Measurements from ENCODE around the gene ZNF428.
A peak's percentile ranks its signal among the peaks of the same experiment; 100 is the strongest.

Gene ZNF428, protein sequence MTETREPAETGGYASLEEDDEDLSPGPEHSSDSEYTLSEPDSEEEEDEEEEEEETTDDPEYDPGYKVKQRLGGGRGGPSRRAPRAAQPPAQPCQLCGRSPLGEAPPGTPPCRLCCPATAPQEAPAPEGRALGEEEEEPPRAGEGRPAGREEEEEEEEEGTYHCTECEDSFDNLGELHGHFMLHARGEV

DNA sequence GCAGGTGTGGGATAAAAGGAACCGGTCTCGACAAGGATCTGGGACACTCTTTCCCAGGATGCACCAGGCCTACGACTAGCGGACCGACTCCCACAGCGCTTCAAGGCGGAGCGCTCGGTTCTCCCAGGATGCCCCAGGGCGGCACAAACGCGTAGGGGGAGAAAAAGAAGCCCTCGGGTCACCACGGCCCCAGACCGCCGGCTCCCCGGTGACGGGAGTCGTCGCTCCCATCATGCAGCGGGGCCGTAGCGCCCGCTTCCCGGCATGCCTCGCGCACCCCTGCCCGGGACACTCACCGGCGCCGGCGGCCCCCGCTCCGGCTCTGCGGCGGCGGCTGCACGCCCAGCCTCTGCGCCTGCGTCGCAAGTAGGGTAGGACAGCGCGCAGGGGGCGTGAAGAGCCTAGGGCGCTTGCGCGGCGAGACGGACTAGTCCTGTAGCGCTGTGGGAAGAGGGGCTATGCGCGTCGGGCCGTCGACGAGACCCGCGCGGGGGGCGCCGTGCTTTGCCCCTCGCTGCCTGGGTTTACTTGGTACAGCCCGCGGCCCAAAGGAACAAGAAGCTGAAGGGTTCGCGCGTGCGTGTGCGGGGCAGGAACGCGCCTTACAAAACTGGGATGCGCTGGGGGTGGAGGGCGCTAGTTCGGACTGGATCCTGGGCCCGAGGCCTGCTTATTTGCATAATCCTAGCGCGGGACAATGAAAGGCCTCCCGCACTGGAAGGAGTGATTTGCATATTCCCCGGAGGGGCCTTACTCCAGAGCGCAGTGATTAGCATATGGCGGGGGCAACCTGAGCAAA is at the start of gene ZNF428:
ZNF428 (minus strand) TSS at position 368 of the 799 bp plus-strand sequence. CDS start 5,325 bp downstream, outside the sequence.
- Histone ChIP-seq H2AFZ (ENCODE audit: low read depth, low read length) (peak within 1 kb of the TSS; percentile 2), H3K4me1 (ENCODE audit: insufficient read depth, low read length) (peaks cover 16% of the 10 kb centered on the region), H3K9me3 (ENCODE audit: low read length) (no peaks in the 10 kb centered on the region), H3K4me3 (ENCODE audit: low read length) (peak within 1 kb of the TSS; percentile 87), H3K27me3 (ENCODE audit: insufficient read depth, low read length) (no peaks in the 10 kb centered on the region), H3K36me3 (ENCODE audit: insufficient read depth, low read length) (peaks cover 28% of the 10 kb centered on the region)

DNA sequence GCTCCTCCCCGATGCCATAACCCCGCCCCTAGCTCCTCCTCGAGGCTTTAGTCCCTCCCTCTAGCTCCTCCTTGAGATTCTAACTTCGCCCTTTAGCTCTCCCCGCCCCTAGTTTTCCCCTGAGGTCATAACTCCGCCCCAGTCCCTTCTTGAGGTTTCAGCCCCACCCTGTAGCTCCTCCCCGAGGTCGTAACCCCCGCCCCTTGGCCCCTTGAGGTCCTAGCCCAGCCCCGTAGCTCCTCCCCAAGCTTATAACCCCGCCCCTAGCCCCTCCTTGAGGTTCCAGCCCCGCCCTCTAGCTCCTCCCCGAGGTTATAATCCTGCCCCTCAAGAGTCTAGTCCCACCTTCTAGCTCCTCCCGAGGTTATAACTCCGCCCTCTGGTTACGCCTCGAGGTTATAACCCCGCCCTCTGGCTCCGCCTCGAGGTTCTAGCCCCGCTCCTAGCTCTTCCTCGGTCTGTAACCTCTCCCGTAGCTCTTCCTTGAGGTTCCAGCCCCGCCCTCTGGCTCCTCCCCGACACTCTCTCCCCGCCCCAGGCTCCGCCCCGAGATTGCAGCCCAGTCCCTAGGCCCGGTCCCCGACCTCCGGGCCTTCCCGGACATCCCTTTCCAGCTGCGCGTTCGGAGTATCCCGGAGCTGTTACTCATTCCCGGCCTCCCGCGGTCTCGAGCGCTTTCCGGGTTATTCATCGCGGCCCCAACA is 49.1 kb upstream of the ZNF428 start:
- H3K36me3 ChIP-seq (ENCODE audit: insufficient read depth, low read length): no peaks in the 10 kb centered on the region
- no peaks in the 10 kb centered on the region for H3K9me3 ChIP-seq (ENCODE audit: low read length)
- H2AFZ ChIP-seq (ENCODE audit: low read depth, low read length): peak overlapping the region; percentile 85
- peaks cover 5% of the 10 kb centered on the region for H3K4me1 ChIP-seq (ENCODE audit: insufficient read depth, low read length)
- peaks cover 17% of the 10 kb centered on the region for H3K27me3 ChIP-seq (ENCODE audit: insufficient read depth, low read length)
- peak overlapping the region; percentile 39 for H3K4me3 ChIP-seq (ENCODE audit: low read length)

DNA sequence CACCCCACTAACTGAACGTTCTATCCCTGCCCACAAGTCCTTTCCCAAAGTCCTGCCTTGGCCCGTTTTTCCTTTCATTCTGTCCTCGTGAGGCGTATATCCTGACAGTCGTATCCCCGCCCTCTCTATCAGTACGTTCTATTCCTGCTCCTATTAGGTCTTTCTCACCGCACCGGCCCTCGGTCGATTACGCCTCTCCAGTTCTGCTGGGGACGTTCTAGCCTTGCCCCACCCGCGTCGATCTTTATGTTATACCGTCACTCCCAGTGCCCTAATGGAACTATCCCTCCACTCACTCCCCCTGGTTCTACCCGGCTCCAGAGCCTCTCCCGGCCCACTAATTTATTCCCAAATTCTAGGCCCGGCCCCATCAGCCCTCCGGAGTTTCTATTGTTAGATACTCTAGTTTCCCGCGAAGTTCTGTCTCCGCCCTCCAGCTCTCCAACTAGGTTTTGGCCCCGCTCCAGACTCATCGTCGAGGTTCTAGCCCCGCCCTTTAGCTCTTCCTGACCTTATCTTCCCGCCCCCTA is 48.5 kb upstream of the ZNF428 start:
- Histone ChIP-seq H3K4me3 (ENCODE audit: low read length) (peak overlapping the region; percentile 39), H3K36me3 (ENCODE audit: insufficient read depth, low read length) (no peaks in the 10 kb centered on the region), H3K9me3 (ENCODE audit: low read length) (no peaks in the 10 kb centered on the region), H3K27me3 (ENCODE audit: insufficient read depth, low read length) (peaks cover 17% of the 10 kb centered on the region), H3K4me1 (ENCODE audit: insufficient read depth, low read length) (peaks cover 5% of the 10 kb centered on the region), H2AFZ (ENCODE audit: low read depth, low read length) (peak overlapping the region; percentile 85)

DNA sequence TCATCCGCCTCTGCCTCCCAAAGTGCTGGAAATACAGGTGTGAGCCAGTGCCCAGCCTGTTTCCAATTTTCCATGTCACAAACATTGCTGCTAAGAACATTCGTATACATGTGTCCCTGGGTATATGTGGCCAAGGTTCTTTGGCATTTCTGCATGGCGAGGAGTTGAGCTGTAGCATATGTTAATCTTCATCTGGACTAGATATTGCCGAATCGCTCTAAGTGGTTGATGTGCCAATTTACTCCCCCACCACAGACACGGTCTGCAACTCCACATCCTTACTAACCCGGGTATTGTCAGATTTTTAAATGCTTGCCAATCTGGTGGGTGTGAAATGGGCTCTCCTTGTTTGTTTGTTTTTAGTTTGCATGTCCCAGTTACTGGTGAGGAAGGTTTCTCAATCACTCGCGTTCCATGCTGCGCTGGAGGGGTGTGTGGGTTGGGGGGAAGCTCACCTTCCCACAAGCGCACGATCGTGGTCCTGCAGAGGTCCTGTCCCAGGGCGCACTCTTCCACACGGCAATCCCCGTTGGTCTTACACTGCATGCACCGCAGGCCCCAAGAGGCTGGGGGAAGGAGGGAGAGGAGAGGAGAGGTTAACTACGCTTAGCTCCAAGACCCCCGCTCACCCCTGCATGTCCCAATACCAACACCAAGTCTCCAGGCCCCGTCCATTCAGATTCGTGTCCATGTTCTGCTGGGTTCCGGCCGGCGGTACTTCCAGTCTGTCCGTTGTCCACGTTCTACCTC is 47.9 kb upstream of the ZNF428 start:
- peak overlapping the region; percentile 85 for H2AFZ ChIP-seq (ENCODE audit: low read depth, low read length)
- peak overlapping the region; percentile 39 for H3K4me3 ChIP-seq (ENCODE audit: low read length)
- H3K4me1 ChIP-seq (ENCODE audit: insufficient read depth, low read length): peaks cover 5% of the 10 kb centered on the region
- no peaks in the 10 kb centered on the region for H3K9me3 ChIP-seq (ENCODE audit: low read length)
- peaks cover 17% of the 10 kb centered on the region for H3K27me3 ChIP-seq (ENCODE audit: insufficient read depth, low read length)
- no peaks in the 10 kb centered on the region for H3K36me3 ChIP-seq (ENCODE audit: insufficient read depth, low read length)

DNA sequence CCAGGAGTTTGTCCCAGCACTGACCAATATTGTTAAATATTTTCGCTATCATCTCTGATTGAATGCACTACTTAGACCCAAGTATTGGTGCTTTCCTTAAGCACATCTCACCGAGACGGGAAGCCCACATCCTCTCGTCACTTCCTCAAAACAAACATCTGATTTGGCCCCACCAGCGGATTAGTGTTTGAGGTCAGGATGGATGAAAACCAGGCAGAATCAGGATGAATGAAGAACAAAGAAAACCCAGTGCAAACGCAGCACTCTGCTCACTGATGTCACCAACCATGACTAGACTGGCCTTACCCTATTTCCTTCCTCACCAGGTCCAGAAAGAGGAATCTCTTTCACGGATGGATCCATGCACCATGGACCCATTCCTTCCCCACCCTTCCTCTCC is 44.6 kb upstream of the ZNF428 start:
- Histone ChIP-seq H3K4me1 (ENCODE audit: insufficient read depth, low read length) (no peaks in the 10 kb centered on the region), H2AFZ (ENCODE audit: low read depth, low read length) (no peak overlapping the region), H3K27me3 (ENCODE audit: insufficient read depth, low read length) (peaks cover 2% of the 10 kb centered on the region), H3K36me3 (ENCODE audit: insufficient read depth, low read length) (no peaks in the 10 kb centered on the region), H3K4me3 (ENCODE audit: low read length) (no peak overlapping the region), H3K9me3 (ENCODE audit: low read length) (no peaks in the 10 kb centered on the region)

DNA sequence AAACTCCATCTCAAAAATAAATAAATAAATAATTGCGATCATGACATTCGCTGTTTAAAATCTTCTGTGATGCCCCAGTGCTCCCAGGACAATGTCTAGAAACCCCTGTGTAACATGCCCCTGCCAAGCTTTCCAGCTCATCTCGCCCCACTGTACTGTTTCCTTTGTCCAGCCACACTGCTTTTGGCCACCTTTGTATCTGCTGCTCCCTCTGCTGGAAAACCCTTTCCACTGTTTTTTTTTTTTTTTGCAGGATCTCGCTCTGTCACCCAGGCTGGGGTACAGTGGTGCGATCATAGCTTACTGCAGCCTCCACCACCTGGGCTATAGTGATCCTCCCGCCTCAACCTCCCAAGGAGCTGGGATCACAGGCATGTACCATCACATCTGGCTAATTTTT is 43.1 kb upstream of the ZNF428 start:
- H3K4me3 ChIP-seq (ENCODE audit: low read length): no peak overlapping the region
- H2AFZ ChIP-seq (ENCODE audit: low read depth, low read length): no peak overlapping the region
- no peaks in the 10 kb centered on the region for H3K36me3 ChIP-seq (ENCODE audit: insufficient read depth, low read length)
- no peaks in the 10 kb centered on the region for H3K9me3 ChIP-seq (ENCODE audit: low read length)
- no peaks in the 10 kb centered on the region for H3K4me1 ChIP-seq (ENCODE audit: insufficient read depth, low read length)
- H3K27me3 ChIP-seq (ENCODE audit: insufficient read depth, low read length): no peaks in the 10 kb centered on the region

DNA sequence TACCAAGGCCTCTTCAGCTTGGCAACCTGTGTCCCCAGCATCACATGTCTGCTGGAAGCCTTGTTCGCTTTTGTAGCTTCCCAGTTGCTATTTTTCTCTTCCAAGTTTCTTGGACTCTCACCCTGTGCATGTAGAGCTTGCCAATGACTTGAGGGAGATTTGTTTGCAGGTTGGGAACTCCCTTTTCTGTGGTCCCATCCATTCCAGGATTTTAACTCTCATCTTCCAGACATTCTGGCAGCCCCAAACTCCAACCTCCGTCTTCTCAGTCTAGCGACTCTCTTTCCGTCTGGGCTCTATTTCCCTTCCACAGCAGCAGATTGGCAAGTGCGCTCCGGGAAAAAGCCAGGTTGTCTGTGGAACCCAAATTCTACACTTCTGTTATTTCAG is 41.5 kb upstream of the ZNF428 start:
- Histone ChIP-seq H3K27me3 (ENCODE audit: insufficient read depth, low read length) (no peaks in the 10 kb centered on the region), H3K36me3 (ENCODE audit: insufficient read depth, low read length) (no peaks in the 10 kb centered on the region), H2AFZ (ENCODE audit: low read depth, low read length) (no peak overlapping the region), H3K4me1 (ENCODE audit: insufficient read depth, low read length) (no peaks in the 10 kb centered on the region), H3K4me3 (ENCODE audit: low read length) (no peak overlapping the region), H3K9me3 (ENCODE audit: low read length) (no peaks in the 10 kb centered on the region)

DNA sequence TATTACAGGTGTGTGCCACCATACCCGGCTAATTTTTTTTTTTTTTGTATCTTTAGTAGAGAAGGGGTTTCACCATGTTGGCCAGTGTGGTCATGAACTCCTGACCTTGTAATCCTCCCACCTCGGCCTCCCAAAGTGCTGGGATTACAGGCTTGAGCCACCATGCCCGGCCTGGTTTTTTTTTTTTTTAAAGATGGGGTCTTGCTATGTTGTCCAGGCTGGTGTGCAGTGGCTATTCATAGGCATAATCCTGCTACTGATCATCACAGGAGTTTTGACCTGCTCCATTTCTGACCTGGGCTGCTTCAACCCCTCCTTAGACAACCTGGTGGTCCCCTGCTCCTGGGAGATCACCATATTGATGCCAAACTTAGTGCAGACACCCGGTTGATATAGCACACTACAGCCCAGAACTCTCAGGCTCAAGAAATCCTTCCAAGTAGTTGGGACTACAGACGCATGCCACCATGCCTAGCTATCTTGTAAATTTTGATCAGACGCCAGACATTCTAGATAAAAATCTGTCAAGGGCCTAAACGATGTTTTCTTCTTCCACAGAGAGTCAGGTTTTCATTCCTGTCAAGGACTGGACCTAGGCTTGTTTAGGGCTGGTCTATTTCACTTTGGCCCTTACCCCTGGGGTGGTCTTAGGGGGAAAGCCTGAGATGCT is 41.0 kb upstream of the ZNF428 start:
- Histone ChIP-seq H2AFZ (ENCODE audit: low read depth, low read length) (no peak overlapping the region), H3K36me3 (ENCODE audit: insufficient read depth, low read length) (no peaks in the 10 kb centered on the region), H3K27me3 (ENCODE audit: insufficient read depth, low read length) (no peaks in the 10 kb centered on the region), H3K4me1 (ENCODE audit: insufficient read depth, low read length) (no peaks in the 10 kb centered on the region), H3K4me3 (ENCODE audit: low read length) (no peak overlapping the region), H3K9me3 (ENCODE audit: low read length) (no peaks in the 10 kb centered on the region)

DNA sequence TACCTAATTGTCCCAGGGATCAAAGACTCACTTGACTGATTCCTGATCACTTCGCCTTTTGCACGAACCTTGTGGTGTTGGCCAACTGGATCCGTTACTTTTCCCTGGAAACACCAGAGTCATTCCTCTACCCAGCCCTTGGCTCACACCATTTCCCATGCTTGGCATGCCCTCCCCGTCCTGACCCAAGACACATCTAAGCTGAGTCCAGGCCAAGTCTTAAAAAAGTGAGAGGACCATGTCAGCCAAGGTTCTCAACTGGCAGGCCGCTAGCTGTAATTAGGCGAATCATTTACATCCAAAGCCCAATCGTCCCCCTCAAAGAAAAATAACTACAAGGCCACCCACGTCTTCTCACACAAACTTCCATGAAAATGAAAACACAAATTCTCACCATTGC is 39.1 kb upstream of the ZNF428 start:
- Histone ChIP-seq H3K36me3 (ENCODE audit: insufficient read depth, low read length) (no peaks in the 10 kb centered on the region), H3K4me1 (ENCODE audit: insufficient read depth, low read length) (no peaks in the 10 kb centered on the region), H3K4me3 (ENCODE audit: low read length) (no peak overlapping the region), H3K27me3 (ENCODE audit: insufficient read depth, low read length) (no peaks in the 10 kb centered on the region), H3K9me3 (ENCODE audit: low read length) (no peaks in the 10 kb centered on the region), H2AFZ (ENCODE audit: low read depth, low read length) (no peak overlapping the region)

DNA sequence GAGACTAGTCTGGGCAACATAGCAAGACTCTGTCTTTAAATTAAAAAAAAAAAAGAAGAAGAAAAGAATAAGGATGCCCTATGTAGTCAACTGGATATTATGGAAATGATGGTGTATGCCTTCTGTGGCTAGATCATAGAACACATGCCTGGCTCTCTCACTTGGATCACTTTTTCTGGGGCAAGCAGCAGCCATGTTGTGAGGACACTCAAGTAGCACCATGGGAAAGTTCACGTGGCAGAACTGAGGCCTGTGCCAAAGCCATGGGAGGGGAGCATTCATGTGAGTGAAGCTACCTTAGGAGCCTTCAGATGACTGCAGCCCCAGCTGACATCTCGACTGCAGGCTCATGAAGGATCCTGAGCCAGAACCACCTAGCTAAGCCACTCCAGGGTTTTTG is 38.6 kb upstream of the ZNF428 start:
- Histone ChIP-seq H3K36me3 (ENCODE audit: insufficient read depth, low read length) (no peaks in the 10 kb centered on the region), H3K4me1 (ENCODE audit: insufficient read depth, low read length) (no peaks in the 10 kb centered on the region), H3K4me3 (ENCODE audit: low read length) (no peak overlapping the region)

DNA sequence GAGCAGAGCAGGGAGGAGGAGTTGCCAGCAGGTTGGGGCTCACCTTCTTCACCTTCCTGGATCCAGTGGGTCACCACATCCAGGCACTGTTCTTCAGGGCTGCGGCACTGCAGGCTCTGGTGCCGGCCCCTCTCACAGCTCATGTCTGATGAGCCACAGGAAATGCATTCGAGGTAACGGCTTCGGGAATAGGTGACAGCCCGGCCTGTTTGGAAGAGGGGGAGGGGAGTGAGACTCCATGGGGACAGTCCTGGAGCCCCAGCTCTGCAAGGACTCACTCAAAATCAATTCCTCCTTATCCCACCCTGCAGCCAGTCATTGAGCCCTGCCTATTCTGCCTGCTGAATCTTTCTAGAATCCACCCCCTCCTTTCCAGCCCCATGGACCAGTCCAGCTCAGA is 37.0 kb upstream of the ZNF428 start:
- Histone ChIP-seq H3K36me3 (ENCODE audit: insufficient read depth, low read length) (no peaks in the 10 kb centered on the region), H3K4me3 (ENCODE audit: low read length) (no peak overlapping the region), H2AFZ (ENCODE audit: low read depth, low read length) (no peak overlapping the region), H3K4me1 (ENCODE audit: insufficient read depth, low read length) (no peaks in the 10 kb centered on the region), H3K27me3 (ENCODE audit: insufficient read depth, low read length) (no peaks in the 10 kb centered on the region), H3K9me3 (ENCODE audit: low read length) (no peaks in the 10 kb centered on the region)

More for the DNA sequence above, 38.6 kb upstream of the ZNF428 start:
- Histone ChIP-seq H2AFZ (ENCODE audit: low read depth, low read length) (no peak overlapping the region), H3K9me3 (ENCODE audit: low read length) (no peaks in the 10 kb centered on the region), H3K27me3 (ENCODE audit: insufficient read depth, low read length) (no peaks in the 10 kb centered on the region)

DNA sequence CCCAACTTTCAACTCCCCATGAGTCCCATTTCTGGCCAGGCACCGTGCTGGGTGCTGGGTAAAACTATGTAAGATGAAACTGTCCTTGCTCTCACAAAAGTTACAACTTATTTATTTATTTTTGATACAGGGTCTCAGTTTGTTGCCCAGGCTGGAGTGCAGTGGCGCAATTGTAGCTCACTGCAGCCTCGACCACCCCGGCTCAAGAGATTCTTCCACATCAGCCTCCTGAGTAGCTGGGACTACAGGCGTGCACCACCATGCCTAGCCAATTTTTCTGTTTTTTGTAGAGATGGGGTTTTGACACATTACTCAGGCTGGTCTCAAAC is 33.1 kb upstream of the ZNF428 start:
- no peak overlapping the region for H2AFZ ChIP-seq (ENCODE audit: low read depth, low read length)

More for the DNA sequence above, 33.1 kb upstream of the ZNF428 start:
- Histone ChIP-seq H3K9me3 (ENCODE audit: low read length) (no peaks in the 10 kb centered on the region), H3K36me3 (ENCODE audit: insufficient read depth, low read length) (no peaks in the 10 kb centered on the region), H3K27me3 (ENCODE audit: insufficient read depth, low read length) (no peaks in the 10 kb centered on the region), H3K4me3 (ENCODE audit: low read length) (no peak overlapping the region), H3K4me1 (ENCODE audit: insufficient read depth, low read length) (no peaks in the 10 kb centered on the region)

Data from neuron (in vitro differentiated cells).